MM.1S (cell line): ENCODE data around the gene ERC2.

Source experiments
- DNase-seq: peaks from one replicate; pipeline ENCODE4 v3.0.0-alpha.2; 2015
- H2AFZ ChIP-seq: fragments of 300-600 bp; sonication (generic); 2 replicates; pipeline ENCODE4 v1.6.0; 2016; ENCODE audit warnings: antibody characterized with exemption, low read length
- H3F3A ChIP-seq: fragments of 300-600 bp; sonication (generic); 2 replicates; pipeline ENCODE4 v1.6.1; 2016; ENCODE audit warnings: mild to moderate bottlenecking, antibody characterized with exemption, low read length, moderate library complexity, mixed read lengths; ENCODE audit not compliant: insufficient read depth
- H3K27ac ChIP-seq: fragments of 300-600 bp; sonication (generic); 2 replicates; pipeline ENCODE4 v1.5.1; 2016; ENCODE audit warnings: mild to moderate bottlenecking, low read length
- H3K27me3 ChIP-seq: fragments of 300-600 bp; sonication (generic); replicated peaks from 2 replicates; pipeline ENCODE4 v1.6.0; 2016; ENCODE audit warnings: low read length; ENCODE audit not compliant: insufficient read depth
- H3K36me3 ChIP-seq: fragments of 300-600 bp; sonication (generic); replicated peaks from 2 replicates; pipeline ENCODE4 v1.6.1; 2016; ENCODE audit warnings: mild to moderate bottlenecking, low read length, mixed read lengths; ENCODE audit not compliant: insufficient read depth
- H3K4me1 ChIP-seq: fragments of 300-600 bp; sonication (generic); 2 replicates; pipeline ENCODE4 v1.6.1; 2016; ENCODE audit warnings: low read length, mixed read lengths
- H3K4me2 ChIP-seq: fragments of 300-600 bp; sonication (generic); 2 replicates; pipeline ENCODE4 v1.6.0; 2016; ENCODE audit warnings: low read depth, low read length
- H3K4me3 ChIP-seq: fragments of 300-600 bp; sonication (generic); 2 replicates; pipeline ENCODE4 v1.5.1; 2016; ENCODE audit warnings: low read length, mixed read lengths
- H3K79me2 ChIP-seq: fragments of 300-600 bp; sonication (generic); 2 replicates; pipeline ENCODE4 v1.6.1; 2016; ENCODE audit warnings: mixed run types, low read length, mixed read lengths
- H3K9ac ChIP-seq: fragments of 300-600 bp; sonication (generic); 2 replicates; pipeline ENCODE4 v1.6.1; 2016; ENCODE audit warnings: low read length, mixed read lengths
- H3K9me2 ChIP-seq: fragments of 300-600 bp; sonication (generic); replicated peaks from 2 replicates; pipeline ENCODE4 v1.6.1; 2016; ENCODE audit warnings: mild to moderate bottlenecking, low read length, mixed read lengths; ENCODE audit not compliant: insufficient read depth
- H3K9me3 ChIP-seq: fragments of 300-600 bp; sonication (generic); replicated peaks from 2 replicates; pipeline ENCODE4 v1.6.1; 2016; ENCODE audit warnings: mild to moderate bottlenecking, low read length, mixed read lengths; ENCODE audit not compliant: insufficient read depth
- H4K20me1 ChIP-seq: fragments of 300-600 bp; sonication (generic); 2 replicates; pipeline ENCODE4 v1.6.1; 2016; ENCODE audit warnings: mild to moderate bottlenecking, low read length, moderate library complexity, mixed read lengths; ENCODE audit not compliant: insufficient read depth
- EZH2 ChIP-seq: fragments of 300-600 bp; sonication (generic); optimal IDR thresholded peaks from 2 replicates; pipeline ENCODE3; 2017; ENCODE audit warnings: low read depth, mild to moderate bottlenecking, antibody characterized with exemption, low read length, mixed read lengths
- EZH2phosphoT487 ChIP-seq: fragments of 300-600 bp; sonication (generic); IDR thresholded peaks from 2 replicates; pipeline ENCODE4 v1.6.1; 2018; ENCODE audit warnings: antibody characterized with exemption, low read length
- TF ChIP-seq, protein P1 (sequence below): fragments of 300-600 bp; sonication (generic); IDR thresholded peaks from 2 replicates; pipeline ENCODE4 v1.5.1; 2016; ENCODE audit warnings: antibody characterized with exemption, low read length, mixed read lengths

The ERC2 gene

DNA sequence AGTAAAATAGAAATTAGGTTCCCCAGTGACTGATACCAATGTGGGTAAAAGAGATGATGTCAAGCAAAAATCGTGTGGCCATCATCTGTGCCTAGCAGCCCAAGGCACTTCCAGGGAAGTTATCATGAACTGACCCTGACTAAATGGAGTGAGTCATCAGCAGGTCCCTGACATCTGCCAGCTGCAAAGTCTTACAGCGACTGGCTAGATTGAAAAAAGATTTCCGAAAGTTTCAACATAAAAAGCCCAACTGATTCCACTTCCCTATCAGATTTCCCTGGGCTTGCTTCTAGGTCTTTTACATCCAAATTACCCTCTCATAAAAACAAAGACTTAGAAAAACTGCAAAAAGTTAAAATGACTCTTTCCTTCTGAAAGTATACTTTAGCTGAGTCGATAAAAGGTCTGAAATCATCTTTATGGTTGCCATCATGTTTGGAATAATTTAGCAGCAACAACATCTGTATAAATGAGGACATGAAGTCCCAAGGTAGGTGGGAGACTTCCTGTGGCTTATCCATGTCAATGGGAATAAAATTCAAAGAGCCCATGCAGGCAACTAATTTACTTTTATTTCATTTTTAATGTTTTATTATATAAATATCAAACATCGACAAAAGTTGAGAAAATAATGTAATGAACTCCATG is 342.8 kb downstream of the ERC2 start:
- H3K4me1 ChIP-seq, result no peaks in the 10 kb centered on the region
- H3K27me3 ChIP-seq, result no peaks in the 10 kb centered on the region
- no peak overlapping the region for H3K9ac ChIP-seq
- no peaks in the 10 kb centered on the region for H3K79me2 ChIP-seq
- H3K9me2 ChIP-seq, result no peaks in the 10 kb centered on the region
- H4K20me1 ChIP-seq, result no peaks in the 10 kb centered on the region
- H3K4me2 ChIP-seq, result no peak overlapping the region
- TF ChIP-seq, protein P1, sequence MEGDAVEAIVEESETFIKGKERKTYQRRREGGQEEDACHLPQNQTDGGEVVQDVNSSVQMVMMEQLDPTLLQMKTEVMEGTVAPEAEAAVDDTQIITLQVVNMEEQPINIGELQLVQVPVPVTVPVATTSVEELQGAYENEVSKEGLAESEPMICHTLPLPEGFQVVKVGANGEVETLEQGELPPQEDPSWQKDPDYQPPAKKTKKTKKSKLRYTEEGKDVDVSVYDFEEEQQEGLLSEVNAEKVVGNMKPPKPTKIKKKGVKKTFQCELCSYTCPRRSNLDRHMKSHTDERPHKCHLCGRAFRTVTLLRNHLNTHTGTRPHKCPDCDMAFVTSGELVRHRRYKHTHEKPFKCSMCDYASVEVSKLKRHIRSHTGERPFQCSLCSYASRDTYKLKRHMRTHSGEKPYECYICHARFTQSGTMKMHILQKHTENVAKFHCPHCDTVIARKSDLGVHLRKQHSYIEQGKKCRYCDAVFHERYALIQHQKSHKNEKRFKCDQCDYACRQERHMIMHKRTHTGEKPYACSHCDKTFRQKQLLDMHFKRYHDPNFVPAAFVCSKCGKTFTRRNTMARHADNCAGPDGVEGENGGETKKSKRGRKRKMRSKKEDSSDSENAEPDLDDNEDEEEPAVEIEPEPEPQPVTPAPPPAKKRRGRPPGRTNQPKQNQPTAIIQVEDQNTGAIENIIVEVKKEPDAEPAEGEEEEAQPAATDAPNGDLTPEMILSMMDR, result no peak
- no peak for TF ChIP-seq EZH2phosphoT487
- no peak for TF ChIP-seq EZH2
- DNase-seq, result no peak
- H3K4me3 ChIP-seq, result no peak overlapping the region
- no peak overlapping the region for H3K27ac ChIP-seq
- H3K9me3 ChIP-seq, result no peaks in the 10 kb centered on the region
- H3K36me3 ChIP-seq, result no peaks in the 10 kb centered on the region
- H3F3A ChIP-seq, result no peaks in the 10 kb centered on the region
- H2AFZ ChIP-seq, result no peak overlapping the region

DNA sequence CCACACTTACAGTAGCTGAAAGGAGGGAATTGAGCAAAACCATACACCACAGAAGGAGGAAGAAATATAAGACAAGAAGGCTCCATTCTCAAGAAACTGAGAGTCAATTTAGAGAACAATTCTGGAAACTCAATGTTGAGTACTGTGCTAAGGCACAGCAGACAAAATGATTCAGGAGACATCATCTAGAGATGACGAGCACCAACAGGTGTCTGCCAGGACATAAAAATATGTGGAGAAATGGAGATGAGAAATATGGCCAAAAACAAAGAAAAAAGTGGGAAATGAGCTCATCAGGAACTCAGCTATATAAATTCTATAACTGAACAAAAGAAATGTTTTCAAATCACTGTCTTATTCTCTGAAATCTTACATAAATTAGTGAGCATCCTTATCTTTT is 343.7 kb downstream of the ERC2 start:
- H2AFZ ChIP-seq, result no peak overlapping the region
- no peak overlapping the region for H3K9ac ChIP-seq
- no peaks in the 10 kb centered on the region for H3K36me3 ChIP-seq
- no peaks in the 10 kb centered on the region for H3K9me3 ChIP-seq
- H3K4me2 ChIP-seq, result no peak overlapping the region
- TF ChIP-seq EZH2phosphoT487 (no peak), EZH2 (no peak)
- TF ChIP-seq, protein P1, result no peak
- H4K20me1 ChIP-seq, result no peaks in the 10 kb centered on the region
- H3K79me2 ChIP-seq, result no peaks in the 10 kb centered on the region
- H3K4me1 ChIP-seq, result no peaks in the 10 kb centered on the region
- no peak overlapping the region for H3K27ac ChIP-seq
- H3K9me2 ChIP-seq, result no peaks in the 10 kb centered on the region
- DNase-seq, result no peak
- no peaks in the 10 kb centered on the region for H3F3A ChIP-seq
- H3K4me3 ChIP-seq, result no peak overlapping the region
- H3K27me3 ChIP-seq, result no peaks in the 10 kb centered on the region

DNA sequence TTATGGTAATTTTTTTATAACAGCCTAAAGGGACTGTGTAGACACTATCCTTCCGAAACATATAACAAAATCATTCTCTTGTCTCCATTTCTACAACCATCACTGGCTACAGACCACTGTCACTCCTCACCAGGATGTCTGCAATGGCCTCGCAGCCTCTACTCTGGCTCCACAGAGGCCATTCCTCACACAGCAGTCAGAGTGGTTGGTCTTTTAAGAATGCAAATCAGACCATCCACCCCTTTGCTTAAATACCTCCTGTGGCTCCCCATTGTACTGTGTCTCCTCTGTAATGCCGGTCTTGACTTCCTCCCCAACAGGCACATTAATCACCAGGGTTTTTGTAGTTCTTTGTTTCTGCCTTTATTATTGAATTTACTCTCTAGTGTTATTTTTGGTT is 344.8 kb downstream of the ERC2 start:
- TF ChIP-seq, protein P1, result no peak
- TF ChIP-seq EZH2phosphoT487 (no peak), EZH2 (no peak)
- no peak overlapping the region for H2AFZ ChIP-seq
- no peaks in the 10 kb centered on the region for H3K9me2 ChIP-seq
- H3K9ac ChIP-seq, result no peak overlapping the region
- no peaks in the 10 kb centered on the region for H3K9me3 ChIP-seq
- no peaks in the 10 kb centered on the region for H4K20me1 ChIP-seq
- no peaks in the 10 kb centered on the region for H3K4me1 ChIP-seq
- no peak overlapping the region for H3K4me2 ChIP-seq
- no peaks in the 10 kb centered on the region for H3K36me3 ChIP-seq
- H3K27me3 ChIP-seq, result no peaks in the 10 kb centered on the region
- H3K4me3 ChIP-seq, result no peak overlapping the region
- DNase-seq, result no peak
- no peaks in the 10 kb centered on the region for H3K79me2 ChIP-seq
- H3K27ac ChIP-seq, result no peak overlapping the region
- no peaks in the 10 kb centered on the region for H3F3A ChIP-seq
